WTC11 (cell line): ENCODE data around the gene PUS7L. TPM values are rescaled to one million over a fixed set of nuclear protein-coding genes. Genes with fewer than 3 reads are reported as not detected.

ENCODE experiments used
- ATAC-seq: fragments of 200-7000 bp; cut with Tn5 transposase; 2 replicates; pipeline ENCODE4 v1.10.0; 2021; ENCODE audit warnings: mild to moderate bottlenecking, moderate library complexity
- CTCF ChIA-PET: fragments of 300-600 bp; sonication (Branson Sonifier 250); formaldehyde crosslinking; loops from one replicate; lab custom pipeline; 2021; ENCODE audit warnings: antibody characterized with exemption; lab: Charles Lee
- POLR2A ChIA-PET: fragments of 350-600 bp; sonication (Branson Sonifier 250); formaldehyde crosslinking; loops from one replicate; lab custom pipeline; 2021; ENCODE audit warnings: antibody characterized with exemption; lab: Charles Lee
- DNase-seq: peaks from one replicate; pipeline ENCODE4 v3.0.0; 2021; ENCODE audit warnings: low spot score
- H3K27ac Mint-ChIP-seq: 2 replicates; pipeline ENCODE4 v1.8.0; 2021; ENCODE audit warnings: mixed read lengths
- H3K27me3 Mint-ChIP-seq: 2 replicates; pipeline ENCODE4 v1.8.0; 2021; ENCODE audit warnings: low read depth, mild to moderate bottlenecking, moderate library complexity, mixed read lengths
- H3K36me3 Mint-ChIP-seq: 2 replicates; pipeline ENCODE4 v1.8.0; 2021; ENCODE audit warnings: mixed read lengths
- H3K4me1 Mint-ChIP-seq: 2 replicates; pipeline ENCODE4 v1.8.0; 2022; ENCODE audit warnings: mixed read lengths
- H3K4me3 Mint-ChIP-seq: 2 replicates; pipeline ENCODE4 v1.8.0; 2021; ENCODE audit warnings: mild to moderate bottlenecking, moderate library complexity, mixed read lengths
- H3K9me3 Mint-ChIP-seq: 2 replicates; pipeline ENCODE4 v1.8.0; 2021; ENCODE audit warnings: mixed read lengths
- ATF1 ChIP-seq: sonication (generic); formaldehyde crosslinking; IDR thresholded peaks from 2 replicates; pipeline ENCODE4 v1.8.1; 2023; ENCODE audit warnings: mild to moderate bottlenecking, moderate library complexity, missing genetic modification reagents
- CREM ChIP-seq: sonication (generic); formaldehyde crosslinking; IDR thresholded peaks from 2 replicates; pipeline ENCODE4 v1.8.1; 2022; ENCODE audit warnings: mild to moderate bottlenecking, missing genetic modification reagents, moderate library complexity
- E2F1 ChIP-seq: sonication (generic); formaldehyde crosslinking; IDR thresholded peaks from 2 replicates; pipeline ENCODE4 v1.8.0; 2022; ENCODE audit warnings: mild to moderate bottlenecking, missing genetic modification reagents
- FOXP4 ChIP-seq: sonication (generic); formaldehyde crosslinking; IDR thresholded peaks from 2 replicates; pipeline ENCODE4 v1.8.0; 2022; ENCODE audit warnings: mild to moderate bottlenecking, missing genetic modification reagents
- IRF1 ChIP-seq: sonication (generic); formaldehyde crosslinking; IDR thresholded peaks from 2 replicates; pipeline ENCODE4 v1.8.0; 2023; ENCODE audit warnings: missing genetic modification reagents
- IRF2 ChIP-seq: sonication (generic); formaldehyde crosslinking; IDR thresholded peaks from 2 replicates; pipeline ENCODE4 v1.8.0; 2022; ENCODE audit warnings: low read depth, missing genetic modification reagents, borderline replicate concordance
- JAZF1 ChIP-seq: fragments of 250-450 bp; sonication (Bioruptor Pico); IDR thresholded peaks from 2 replicates; pipeline ENCODE4 v1.9.0; 2021; ENCODE audit warnings: moderate library complexity, mild to moderate bottlenecking, inconsistent platforms
- MYBL2 ChIP-seq: sonication (generic); formaldehyde crosslinking; IDR thresholded peaks from 2 replicates; pipeline ENCODE4 v1.8.1; 2023; ENCODE audit warnings: mild to moderate bottlenecking, moderate library complexity, missing genetic modification reagents
- NFE2L1 ChIP-seq: sonication (generic); formaldehyde crosslinking; IDR thresholded peaks from 2 replicates; pipeline ENCODE4 v1.8.1; 2023; ENCODE audit warnings: missing genetic modification reagents
- OVOL2 ChIP-seq: fragments of 250-450 bp; sonication (Bioruptor Pico); IDR thresholded peaks from 2 replicates; pipeline ENCODE4 v1.9.0; 2021; ENCODE audit warnings: mild to moderate bottlenecking, borderline replicate concordance
- RELA ChIP-seq: sonication (generic); formaldehyde crosslinking; IDR thresholded peaks from 2 replicates; pipeline ENCODE4 v1.8.1; 2022; ENCODE audit warnings: missing genetic modification reagents, mild to moderate bottlenecking, borderline replicate concordance
- ZBTB21 ChIP-seq: sonication (generic); formaldehyde crosslinking; IDR thresholded peaks from 2 replicates; pipeline ENCODE4 v1.8.1; 2023; ENCODE audit warnings: mild to moderate bottlenecking, missing genetic modification reagents, borderline replicate concordance
- ZNF121 ChIP-seq: sonication (generic); formaldehyde crosslinking; IDR thresholded peaks from 2 replicates; pipeline ENCODE4 v1.8.0; 2023; ENCODE audit warnings: missing genetic modification reagents
- ZNF219 ChIP-seq: sonication (generic); formaldehyde crosslinking; IDR thresholded peaks from 2 replicates; pipeline ENCODE4 v1.8.0; 2023; ENCODE audit warnings: missing genetic modification reagents, mild to moderate bottlenecking, borderline replicate concordance
- ZNF671 ChIP-seq: fragments of 250-450 bp; sonication (Bioruptor Pico); IDR thresholded peaks from 2 replicates; pipeline ENCODE4 v1.8.0; 2021; ENCODE audit warnings: mild to moderate bottlenecking
- total RNA-seq: library from RNA; stranded (reverse); gene quantifications from 3 replicates; pipeline ENCODE4 v1.2.3, GENCODE V29; 2021
- TF ChIP-seq, protein P1 (sequence below): sonication (generic); formaldehyde crosslinking; IDR thresholded peaks from 2 replicates; pipeline ENCODE4 v1.8.0; 2022; ENCODE audit warnings: missing genetic modification reagents
- TF ChIP-seq, protein P2 (sequence below): sonication (generic); formaldehyde crosslinking; IDR thresholded peaks from 2 replicates; pipeline ENCODE4 v1.8.0; 2022; ENCODE audit warnings: mild to moderate bottlenecking, missing genetic modification reagents

The PUS7L gene
- total RNA-seq, 1 experiment from 2014 or later, result 20.7 TPM

DNA sequence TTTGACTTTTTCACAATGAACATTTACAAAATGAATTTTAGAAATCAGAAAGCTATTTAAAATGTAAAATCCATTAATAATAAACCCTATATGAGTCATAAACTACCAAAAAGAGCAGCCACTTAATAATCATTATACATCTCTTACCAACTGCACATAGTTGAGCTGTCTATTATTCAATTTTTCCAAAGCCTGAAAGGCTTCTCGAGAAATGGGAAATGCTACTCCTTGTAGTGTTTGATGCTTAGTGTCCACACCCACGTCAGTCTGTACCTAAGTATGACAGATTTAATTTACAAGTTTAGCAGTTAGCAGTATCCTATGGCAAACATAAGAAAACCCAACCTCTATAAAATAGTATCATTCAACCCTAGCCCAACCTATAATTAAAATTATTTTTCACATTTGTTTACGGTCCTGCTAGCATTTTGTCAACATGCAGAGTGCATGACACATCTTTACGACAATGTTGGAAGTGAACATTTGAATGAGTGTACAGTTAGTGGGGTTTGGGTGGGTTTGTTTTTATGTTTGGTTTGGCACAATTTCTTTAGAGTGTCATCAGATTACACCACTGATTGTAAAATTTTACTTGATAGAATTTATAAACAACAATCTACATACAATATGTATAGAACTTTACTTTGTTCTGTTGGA is 39.1 kb upstream of the PUS7L start (continued):
- TF ChIP-seq, protein P1, sequence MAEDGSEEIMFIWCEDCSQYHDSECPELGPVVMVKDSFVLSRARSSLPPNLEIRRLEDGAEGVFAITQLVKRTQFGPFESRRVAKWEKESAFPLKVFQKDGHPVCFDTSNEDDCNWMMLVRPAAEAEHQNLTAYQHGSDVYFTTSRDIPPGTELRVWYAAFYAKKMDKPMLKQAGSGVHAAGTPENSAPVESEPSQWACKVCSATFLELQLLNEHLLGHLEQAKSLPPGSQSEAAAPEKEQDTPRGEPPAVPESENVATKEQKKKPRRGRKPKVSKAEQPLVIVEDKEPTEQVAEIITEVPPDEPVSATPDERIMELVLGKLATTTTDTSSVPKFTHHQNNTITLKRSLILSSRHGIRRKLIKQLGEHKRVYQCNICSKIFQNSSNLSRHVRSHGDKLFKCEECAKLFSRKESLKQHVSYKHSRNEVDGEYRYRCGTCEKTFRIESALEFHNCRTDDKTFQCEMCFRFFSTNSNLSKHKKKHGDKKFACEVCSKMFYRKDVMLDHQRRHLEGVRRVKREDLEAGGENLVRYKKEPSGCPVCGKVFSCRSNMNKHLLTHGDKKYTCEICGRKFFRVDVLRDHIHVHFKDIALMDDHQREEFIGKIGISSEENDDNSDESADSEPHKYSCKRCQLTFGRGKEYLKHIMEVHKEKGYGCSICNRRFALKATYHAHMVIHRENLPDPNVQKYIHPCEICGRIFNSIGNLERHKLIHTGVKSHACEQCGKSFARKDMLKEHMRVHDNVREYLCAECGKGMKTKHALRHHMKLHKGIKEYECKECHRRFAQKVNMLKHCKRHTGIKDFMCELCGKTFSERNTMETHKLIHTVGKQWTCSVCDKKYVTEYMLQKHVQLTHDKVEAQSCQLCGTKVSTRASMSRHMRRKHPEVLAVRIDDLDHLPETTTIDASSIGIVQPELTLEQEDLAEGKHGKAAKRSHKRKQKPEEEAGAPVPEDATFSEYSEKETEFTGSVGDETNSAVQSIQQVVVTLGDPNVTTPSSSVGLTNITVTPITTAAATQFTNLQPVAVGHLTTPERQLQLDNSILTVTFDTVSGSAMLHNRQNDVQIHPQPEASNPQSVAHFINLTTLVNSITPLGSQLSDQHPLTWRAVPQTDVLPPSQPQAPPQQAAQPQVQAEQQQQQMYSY (CRISPR knock-in tag), result no peak
- TF ChIP-seq MYBL2 (CRISPR knock-in tag) (no peak), RELA (CRISPR knock-in tag) (no peak), NFE2L1 (CRISPR knock-in tag) (no peak), IRF2 (CRISPR knock-in tag) (no peak), FOXP4 (no peak), IRF1 (CRISPR knock-in tag) (no peak), ZBTB21 (CRISPR knock-in tag) (no peak), ATF1 (CRISPR knock-in tag) (no peak), OVOL2 (CRISPR knock-in tag) (no peak)
- TF ChIP-seq, protein P2, sequence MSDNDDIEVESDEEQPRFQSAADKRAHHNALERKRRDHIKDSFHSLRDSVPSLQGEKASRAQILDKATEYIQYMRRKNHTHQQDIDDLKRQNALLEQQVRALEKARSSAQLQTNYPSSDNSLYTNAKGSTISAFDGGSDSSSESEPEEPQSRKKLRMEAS (CRISPR knock-in tag), result no peak

DNA sequence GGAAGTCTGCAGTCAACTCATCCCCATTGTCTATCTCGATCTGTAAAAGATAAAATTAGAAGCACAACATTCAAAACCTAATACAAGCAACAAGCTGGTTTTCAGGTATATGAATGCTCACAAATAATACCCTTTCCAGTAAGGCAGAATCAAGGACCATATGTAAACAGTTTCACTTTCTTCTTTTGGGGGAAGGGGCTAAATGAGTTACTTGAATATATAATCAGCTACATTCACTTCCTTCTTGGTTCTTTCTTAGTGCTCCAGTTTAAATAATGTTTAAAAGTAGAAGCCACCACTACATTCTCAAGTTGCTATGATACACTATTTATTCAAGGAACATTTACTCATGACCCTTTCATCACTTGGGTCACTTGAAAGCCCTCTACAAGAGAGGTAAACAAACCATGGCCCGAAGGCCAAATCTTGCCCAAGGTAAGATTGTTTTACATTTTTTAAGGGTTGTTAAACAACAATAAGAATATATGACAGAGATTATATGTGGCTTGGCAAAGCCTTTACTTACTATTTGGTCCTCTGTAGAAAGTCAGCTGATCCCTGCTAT is 37.2 kb upstream of the PUS7L start:
- Mint-ChIP-seq H3K27ac (no peak overlapping the region), H3K36me3 (peaks cover 44% of the 10 kb centered on the region), H3K27me3 (no peaks in the 10 kb centered on the region), H3K4me3 (no peak overlapping the region), H3K9me3 (no peaks in the 10 kb centered on the region), H3K4me1 (no peaks in the 10 kb centered on the region)
- DNase-seq, result no peak
- no peak for ATAC-seq
- POLR2A ChIA-PET, result no interaction called here
- no peak for TF ChIP-seq CREM (CRISPR knock-in tag)
- no peak for TF ChIP-seq JAZF1
- TF ChIP-seq ZNF671 (CRISPR knock-in tag), result no peak
- TF ChIP-seq ZNF219, result no peak
- TF ChIP-seq E2F1 (CRISPR knock-in tag), result no peak
- TF ChIP-seq ZNF121 (CRISPR knock-in tag), result no peak
- TF ChIP-seq, protein P2 (CRISPR knock-in tag), result no peak
- CTCF ChIA-PET, result no interaction called here
